SU-DHL-6 (cell line): ENCODE measurements around the gene NOC2L.

Source experiments
- H2AFZ ChIP-seq: fragments of 200-600 bp; sonication (generic); 2 replicates; pipeline ENCODE4 v1.6.1; 2014; ENCODE audit warnings: low read depth, mild to moderate bottlenecking, moderate library complexity, mixed read lengths, antibody characterized with exemption, low read length; ENCODE audit not compliant: severe bottlenecking
- H3F3A ChIP-seq: fragments of 200-600 bp; shearing (Covaris generic); 2 replicates; pipeline ENCODE4 v1.6.0; 2016; ENCODE audit warnings: antibody characterized with exemption, mild to moderate bottlenecking; ENCODE audit not compliant: insufficient read depth
- H3K27ac ChIP-seq: fragments of 200-600 bp; sonication (generic); 2 replicates; pipeline ENCODE4 v1.5.1; 2016; ENCODE audit warnings: low read depth, mild to moderate bottlenecking, low read length, moderate library complexity, mixed read lengths
- H3K27me3 ChIP-seq: fragments of 200-600 bp; sonication (generic), shearing (Covaris generic); 2 replicates; pipeline ENCODE4 v1.6.0; 2014; ENCODE audit warnings: mild to moderate bottlenecking, low read length
- H3K36me3 ChIP-seq: fragments of 200-600 bp; sonication (generic); 2 replicates; pipeline ENCODE4 v1.6.1; 2014; ENCODE audit warnings: mild to moderate bottlenecking, low read length, mixed read lengths
- H3K4me2 ChIP-seq: fragments of 300-600, 200-600 bp; shearing (Covaris generic), sonication (generic); 2 replicates; pipeline ENCODE4 v1.6.0; 2014; ENCODE audit warnings: low read length, low read depth, mild to moderate bottlenecking; ENCODE audit not compliant: poor library complexity, severe bottlenecking
- H3K4me3 ChIP-seq: fragments of 200-600 bp; sonication (generic); 2 replicates; pipeline ENCODE4 v1.5.1; 2014; ENCODE audit warnings: antibody characterized with exemption, low read length, mild to moderate bottlenecking, mixed read lengths; ENCODE audit not compliant: insufficient read depth, poor library complexity, severe bottlenecking
- H3K79me2 ChIP-seq: fragments of 200-600 bp; sonication (generic); 2 replicates; pipeline ENCODE4 v1.6.1; 2014; ENCODE audit warnings: mild to moderate bottlenecking, low read length, moderate library complexity; ENCODE audit not compliant: insufficient read depth
- H3K9ac ChIP-seq: fragments of 200-600 bp; sonication (generic); 2 replicates; pipeline ENCODE4 v1.7.0; 2014; ENCODE audit warnings: mild to moderate bottlenecking, low read length
- H3K9me2 ChIP-seq: fragments of 200-600 bp; sonication (generic); replicated peaks from 2 replicates; pipeline ENCODE4 v1.6.1; 2014; ENCODE audit warnings: low read length; ENCODE audit not compliant: insufficient read depth
- H3K9me3 ChIP-seq: fragments of 200-600 bp; sonication (generic); 2 replicates; pipeline ENCODE4 v1.6.1; 2014; ENCODE audit warnings: low read length, mixed read lengths; ENCODE audit not compliant: insufficient read depth
- H4K20me1 ChIP-seq: fragments of 200-600 bp; sonication (generic); 2 replicates; pipeline ENCODE4 v1.6.1; 2014; ENCODE audit warnings: low read depth, mild to moderate bottlenecking, antibody characterized with exemption, low read length, moderate library complexity, mixed read lengths
- CTCF ChIP-seq: fragments of 200-600 bp; sonication (generic); IDR thresholded peaks from one replicate; pipeline ENCODE4 v1.5.1; 2017; ENCODE audit warnings: antibody characterized with exemption, mild to moderate bottlenecking, low read length, moderate library complexity; ENCODE audit not compliant: insufficient read depth, poor library complexity, severe bottlenecking
- EZH2phosphoT487 ChIP-seq: fragments of 200-600 bp; sonication (generic), shearing (Covaris generic); conservative IDR thresholded peaks from 2 replicates; pipeline ENCODE4 v1.6.1; 2018; ENCODE audit warnings: mild to moderate bottlenecking, antibody characterized with exemption, low read length, moderate library complexity, mixed read lengths

NOC2L gene

GRCh38 chr1:958823-959730 lies at the start of gene NOC2L:
NOC2L (minus strand) TSS chr1:959256; CDS start chr1:959240, 16 bp downstream.
- Histone ChIP-seq H3K27ac (no peak within 1 kb of the TSS), H4K20me1 (no peaks in the 10 kb centered on the region), H3K79me2 (peaks cover 18% of the 10 kb centered on the region)

GRCh38 chr1:1006305-1007159 lies 47.5 kb upstream of the NOC2L start:
- Histone ChIP-seq H2AFZ (no peak overlapping the region), H3K9me2 (no peaks in the 10 kb centered on the region), H3K9ac (no peak overlapping the region), H3K4me3 (no peak overlapping the region), H4K20me1 (no peaks in the 10 kb centered on the region), H3K27me3 (no peaks in the 10 kb centered on the region), H3K4me2 (no peak overlapping the region), H3F3A (no peaks in the 10 kb centered on the region), H3K79me2 (no peaks in the 10 kb centered on the region), H3K36me3 (no peaks in the 10 kb centered on the region), H3K27ac (no peak overlapping the region), H3K9me3 (no peaks in the 10 kb centered on the region)
- no peak for TF ChIP-seq CTCF

More at GRCh38 chr1:958823-959730, at the start of gene NOC2L:
- Histone ChIP-seq H3K4me3 (peak within 1 kb of the TSS; percentile 99), H3K9ac (peak within 1 kb of the TSS; percentile 79), H3F3A (no peaks in the 10 kb centered on the region), H3K9me3 (no peaks in the 10 kb centered on the region), H3K36me3 (no peaks in the 10 kb centered on the region; the same call in 1 of the 2 replicates), H3K9me2 (no peaks in the 10 kb centered on the region), H2AFZ (peak within 1 kb of the TSS; percentile 99), H3K4me2 (peak within 1 kb of the TSS; percentile 85), H3K27me3 (no peaks in the 10 kb centered on the region)
- no peak for TF ChIP-seq CTCF
- no peak for TF ChIP-seq EZH2phosphoT487

- Histone ChIP-seq H3K9ac (no peak overlapping the region), H2AFZ (no peak overlapping the region), H3F3A (no peaks in the 10 kb centered on the region), H3K79me2 (no peaks in the 10 kb centered on the region), H3K27ac (no peak overlapping the region), H3K36me3 (no peaks in the 10 kb centered on the region), H3K4me2 (no peak overlapping the region), H3K27me3 (no peaks in the 10 kb centered on the region), H3K9me2 (no peaks in the 10 kb centered on the region), H3K9me3 (no peaks in the 10 kb centered on the region), H4K20me1 (no peaks in the 10 kb centered on the region), H3K4me3 (no peak overlapping the region)
- TF ChIP-seq EZH2phosphoT487 (no peak), CTCF (no peak)
Measured at GRCh38 chr1:1005774-1006304, 46.8 kb upstream of the NOC2L start.
